ENCODE measurements around the gene PTMS.
"Not testable (repeated sequence)": the region's sequence is repeated elsewhere in the genome, so short reads cannot be mapped to it uniquely, and the experiment has no call there.

The PTMS gene, protein sequence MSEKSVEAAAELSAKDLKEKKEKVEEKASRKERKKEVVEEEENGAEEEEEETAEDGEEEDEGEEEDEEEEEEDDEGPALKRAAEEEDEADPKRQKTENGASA

DNA sequence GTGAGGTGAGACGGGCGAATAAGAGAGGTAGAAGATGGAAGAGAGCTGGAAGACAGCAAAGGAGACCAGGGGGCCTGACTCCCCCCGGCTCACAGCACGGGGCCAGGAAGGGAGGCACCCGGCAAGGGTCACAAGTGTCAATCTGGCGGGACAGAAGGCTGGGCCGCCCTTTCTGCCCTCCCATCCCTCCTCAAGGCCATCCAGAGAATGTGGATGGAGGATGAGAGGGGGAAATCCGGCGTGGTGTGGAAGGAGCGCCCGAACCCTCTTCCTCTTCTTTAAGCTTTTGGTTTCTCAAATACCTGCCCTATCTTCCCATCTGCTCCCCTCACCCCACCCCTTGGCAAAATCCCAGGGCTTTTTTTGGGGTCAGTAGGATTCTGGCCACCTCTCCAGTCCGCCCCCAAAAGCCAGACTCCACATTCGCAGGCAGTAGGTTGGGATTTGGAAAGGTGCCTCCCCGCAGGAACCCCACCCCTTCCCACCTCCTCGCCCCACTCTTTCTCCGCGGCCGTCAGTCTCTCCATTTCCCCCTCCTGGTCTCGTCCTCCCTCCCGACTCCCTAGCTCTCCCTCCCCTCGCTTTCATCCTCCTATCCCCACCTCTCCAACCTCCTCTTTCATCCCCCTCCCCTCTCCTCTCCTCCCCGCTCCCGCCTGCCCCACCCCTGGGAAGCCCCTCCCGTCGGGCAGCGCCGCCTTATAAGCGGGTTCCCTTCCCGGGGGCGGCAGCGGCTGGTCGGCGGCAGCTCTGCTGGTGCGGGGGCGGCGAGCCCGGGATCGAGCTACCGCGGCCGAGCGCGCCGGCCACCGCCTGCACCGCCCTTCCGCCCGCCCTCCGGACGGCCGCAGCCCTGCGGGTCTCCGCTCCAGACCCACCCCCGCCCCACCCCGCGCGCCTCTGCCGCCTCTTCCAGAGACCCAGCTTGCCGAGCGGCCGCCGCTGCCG, at the start of gene PTMS:
Gene PTMS, plus strand, starts transcription at position 730 of the 948 bp plus-strand sequence. CDS start 343 bp downstream, outside the sequence.
- peak; percentile 68 for DNase-seq (ENCODE audit: low spot score)

DNA sequence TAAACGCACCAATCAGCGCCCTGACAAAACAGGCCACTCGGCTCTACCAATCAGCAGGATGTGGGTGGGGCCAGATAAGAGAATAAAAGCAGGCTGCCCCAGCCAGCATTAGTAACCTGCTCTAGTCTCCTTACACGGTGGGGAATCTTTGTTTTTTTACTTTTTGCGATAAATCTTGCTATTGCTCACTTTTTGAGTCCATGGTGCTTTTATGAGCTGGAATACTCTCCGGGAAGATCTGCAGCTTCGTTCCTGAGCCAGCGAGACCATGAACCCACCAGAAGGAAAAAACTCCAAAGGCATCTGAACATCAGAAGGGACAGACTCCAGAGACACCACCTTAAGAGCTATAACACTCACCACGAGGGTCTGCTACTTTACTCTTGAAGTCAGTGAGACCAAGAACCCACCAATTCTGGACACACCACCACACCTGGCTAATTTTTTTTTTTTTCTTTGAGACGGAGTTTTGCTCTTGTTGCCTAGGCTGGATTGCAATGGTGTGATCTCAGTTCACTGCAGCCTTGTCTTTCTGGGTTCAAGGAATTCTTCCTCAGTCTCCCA, 49.2 kb upstream of the PTMS start:
- DNase-seq (ENCODE audit: low spot score), result no peak

DNA sequence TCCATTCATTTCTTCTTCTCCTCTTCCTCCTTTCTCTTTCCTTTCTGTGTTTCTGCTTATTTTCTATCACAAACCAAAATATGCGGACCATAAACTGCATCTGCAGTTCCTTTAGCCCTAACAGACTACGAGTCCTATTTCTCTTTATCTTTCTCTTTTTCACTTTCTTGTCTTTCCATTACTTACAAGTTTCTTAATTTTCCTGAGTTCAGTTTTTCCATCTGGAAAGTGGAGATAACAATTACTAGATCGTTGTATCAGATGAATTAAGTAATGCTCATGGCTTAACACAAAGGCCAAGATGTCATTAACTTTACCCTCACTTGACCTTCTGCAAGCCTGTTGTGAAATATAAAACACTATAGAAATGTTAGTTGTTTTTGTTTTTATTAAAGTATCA, 43.3 kb upstream of the PTMS start:
- DNase-seq (ENCODE audit: low spot score), result no peak

DNA sequence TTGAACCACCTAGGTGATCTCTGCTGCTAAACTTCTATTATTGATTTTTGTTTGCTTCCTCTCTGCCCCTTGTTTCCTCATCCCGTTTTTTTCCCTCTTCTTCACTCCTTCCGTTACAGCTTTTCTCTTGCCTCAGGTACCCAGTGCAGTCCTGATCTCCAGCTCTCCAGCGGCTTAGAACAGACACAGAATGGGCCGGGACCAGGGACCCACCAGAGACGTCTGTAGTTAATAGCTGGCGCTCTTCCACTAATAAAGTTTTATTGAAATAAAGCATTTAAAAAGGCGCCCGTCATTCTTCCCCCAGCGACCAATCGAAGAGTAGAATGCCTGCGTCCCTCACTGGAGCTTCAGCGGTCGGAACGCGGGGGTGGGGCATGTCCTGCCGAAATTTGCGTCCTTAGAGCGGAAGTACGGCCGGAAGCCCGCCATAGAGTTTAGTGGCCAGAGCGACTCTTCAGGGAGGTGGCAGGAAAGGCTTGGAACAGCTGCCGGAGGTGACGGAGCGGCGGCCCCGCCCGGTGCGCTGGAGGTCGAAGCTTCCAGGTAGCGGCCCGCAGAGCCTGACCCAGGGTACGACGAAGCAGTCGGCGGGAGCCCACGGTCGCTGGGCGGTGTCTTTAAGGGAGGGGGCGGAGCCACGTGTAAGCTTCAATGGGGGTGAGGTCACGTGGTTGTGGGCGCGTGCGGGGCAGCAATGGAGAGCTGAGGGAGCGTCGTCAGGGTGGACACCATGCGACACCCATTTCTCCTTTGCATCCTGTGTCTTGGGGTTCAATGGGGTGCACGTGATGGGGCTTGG, 42.4 kb upstream of the PTMS start, which contains the start of gene COPS7A:
Gene COPS7A, plus strand, starts transcription at position 440 of the 802 bp plus-strand sequence. CDS start 611 bp downstream, outside the sequence.
- peak; percentile 98 for DNase-seq (ENCODE audit: low spot score)

DNA sequence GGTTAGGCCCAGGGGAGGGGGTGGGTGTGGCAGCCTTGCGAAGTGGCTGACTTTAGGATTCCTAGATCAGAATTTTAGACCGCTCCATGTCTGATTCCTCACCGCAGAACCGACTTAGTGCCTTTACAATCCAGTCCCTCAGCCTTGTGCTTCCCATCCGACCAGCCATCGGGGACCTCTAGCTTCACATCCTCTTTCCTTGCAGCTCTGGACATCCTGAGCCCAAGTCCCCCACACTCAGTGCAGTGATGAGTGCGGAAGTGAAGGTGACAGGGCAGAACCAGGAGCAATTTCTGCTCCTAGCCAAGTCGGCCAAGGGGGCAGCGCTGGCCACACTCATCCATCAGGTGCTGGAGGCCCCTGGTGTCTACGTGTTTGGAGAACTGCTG, 41.8 kb upstream of the PTMS start:
- DNase-seq (ENCODE audit: low spot score), result no peak

DNA sequence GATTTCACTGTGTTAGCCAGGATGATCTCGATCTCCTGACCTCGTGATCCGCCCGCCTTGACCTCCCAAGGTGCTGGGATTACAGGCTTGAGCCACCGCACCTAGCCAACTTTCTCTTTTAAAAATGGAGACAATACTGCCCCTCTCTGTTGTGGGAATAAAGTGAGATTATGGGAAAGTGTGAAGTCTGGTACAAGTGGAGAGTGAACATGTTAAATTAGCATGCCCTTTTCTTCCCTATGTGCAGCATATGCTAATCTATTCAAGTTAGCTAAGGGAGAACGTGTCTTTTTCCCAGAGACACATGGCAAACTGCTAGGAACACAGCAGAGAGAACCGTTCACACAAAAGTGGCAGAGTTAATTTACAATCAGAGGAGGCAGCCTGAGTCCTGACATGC, 40.8 kb upstream of the PTMS start:
- DNase-seq (ENCODE audit: low spot score), result no peak

DNA sequence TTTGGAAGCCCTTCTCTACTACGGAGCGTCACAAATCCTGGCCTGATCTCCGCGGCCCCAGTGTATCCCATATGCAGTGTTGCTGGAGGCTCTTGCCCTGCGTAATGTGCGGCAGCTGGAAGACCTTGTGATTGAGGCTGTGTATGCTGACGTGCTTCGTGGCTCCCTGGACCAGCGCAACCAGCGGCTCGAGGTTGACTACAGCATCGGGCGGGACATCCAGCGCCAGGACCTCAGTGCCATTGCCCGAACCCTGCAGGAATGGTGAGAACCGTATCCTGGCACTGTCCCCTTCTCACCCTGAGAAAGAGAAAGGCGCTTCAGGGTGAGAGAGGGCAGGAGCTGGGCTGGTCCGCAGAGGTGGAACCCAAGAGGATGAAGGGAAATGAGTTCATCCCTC, 37.0 kb upstream of the PTMS start:
- DNase-seq (ENCODE audit: low spot score), result no peak

DNA sequence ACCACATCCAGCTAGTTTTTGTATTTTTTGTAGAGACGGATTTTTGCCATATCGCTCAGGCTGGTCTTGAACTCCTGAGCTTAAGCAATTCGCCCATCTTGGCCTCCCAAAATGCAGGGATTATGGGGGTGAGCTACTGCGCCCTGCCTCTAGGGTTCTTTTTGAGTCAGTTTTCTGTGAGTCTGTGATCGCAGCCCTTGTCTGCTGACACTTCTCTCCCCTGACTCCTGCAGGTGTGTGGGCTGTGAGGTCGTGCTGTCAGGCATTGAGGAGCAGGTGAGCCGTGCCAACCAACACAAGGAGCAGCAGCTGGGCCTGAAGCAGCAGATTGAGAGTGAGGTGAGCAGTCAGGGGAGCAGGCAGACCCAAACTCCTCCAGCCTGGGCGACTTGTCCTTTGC, 36.0 kb upstream of the PTMS start:
- DNase-seq (ENCODE audit: low spot score), result no peak

DNA sequence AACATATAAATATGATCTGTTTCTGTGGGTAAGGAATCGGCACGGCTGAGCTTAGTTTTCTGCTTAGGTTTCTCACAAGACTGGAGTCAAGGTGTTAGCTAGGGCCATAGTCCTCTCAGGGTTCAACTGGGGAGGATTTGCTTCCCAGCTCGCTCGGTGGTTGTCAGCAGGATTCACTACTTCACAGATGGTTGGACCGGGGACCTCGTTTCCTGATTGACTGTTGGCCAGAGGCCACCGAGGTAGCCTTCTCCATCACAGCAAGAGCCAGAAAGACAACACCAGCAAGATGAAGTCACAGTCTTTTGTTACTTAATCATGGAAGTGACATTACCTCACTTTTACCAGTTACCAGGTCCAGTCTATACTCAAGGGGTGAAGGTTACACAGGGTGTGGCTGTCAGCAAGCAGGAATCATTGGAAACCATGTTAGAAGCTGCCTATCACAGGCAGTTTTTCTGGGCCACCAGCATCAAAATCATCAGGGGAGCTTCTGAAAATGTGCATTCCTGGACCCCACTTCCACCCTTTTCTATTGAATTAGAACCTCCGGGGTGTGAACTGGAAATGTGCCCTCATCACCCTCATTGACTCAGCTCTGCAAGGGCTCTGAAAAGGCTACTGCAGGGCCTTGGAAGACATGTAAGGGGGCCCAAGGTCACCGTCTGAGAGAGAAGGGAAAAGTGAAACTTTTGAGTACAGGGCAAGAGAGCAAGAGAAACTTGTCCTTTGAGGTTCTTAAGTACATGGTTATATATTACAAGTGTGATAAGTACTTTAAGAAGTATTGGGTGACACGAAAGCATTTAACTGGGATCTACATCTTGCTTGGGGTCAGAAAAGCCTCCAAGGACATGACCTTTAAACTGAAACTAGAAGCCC, 31.4 kb upstream of the PTMS start:
- no peak for DNase-seq (ENCODE audit: low spot score)

DNA sequence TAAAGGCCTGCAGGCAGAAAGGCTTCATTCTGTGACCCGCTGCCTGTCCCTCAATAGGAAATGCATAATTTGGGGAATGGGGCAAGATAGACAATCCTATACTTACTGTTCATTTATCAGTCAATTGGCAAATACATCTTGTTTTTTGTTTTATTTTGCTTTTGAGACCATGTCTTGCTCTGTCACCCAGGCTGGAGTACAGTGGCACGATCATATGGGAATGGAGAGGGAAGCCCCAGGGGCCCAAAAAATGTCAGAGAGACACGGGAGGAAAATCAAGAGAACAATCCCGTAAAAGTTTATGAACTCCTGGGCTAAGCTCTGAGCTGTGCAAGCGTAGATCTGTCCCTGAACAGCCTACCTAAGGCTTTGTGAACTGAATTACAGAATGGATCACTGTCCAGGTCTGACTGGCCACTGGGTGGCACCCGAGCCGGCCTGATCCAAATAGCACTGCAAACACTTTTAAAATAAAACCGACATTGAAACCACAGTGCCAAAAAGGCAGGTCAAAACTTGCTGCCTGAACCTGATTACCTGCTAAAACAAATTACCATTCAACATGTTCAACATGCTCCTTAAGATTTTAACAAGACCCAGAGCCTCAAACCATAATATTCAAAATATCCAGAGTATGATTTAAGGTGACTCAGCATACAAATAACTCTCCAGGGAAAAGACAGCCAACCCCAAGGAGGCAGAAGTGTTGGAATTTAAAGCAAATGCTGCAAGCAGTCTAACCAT, 30.5 kb upstream of the PTMS start:
- DNase-seq (ENCODE audit: low spot score), result no peak

DNA sequence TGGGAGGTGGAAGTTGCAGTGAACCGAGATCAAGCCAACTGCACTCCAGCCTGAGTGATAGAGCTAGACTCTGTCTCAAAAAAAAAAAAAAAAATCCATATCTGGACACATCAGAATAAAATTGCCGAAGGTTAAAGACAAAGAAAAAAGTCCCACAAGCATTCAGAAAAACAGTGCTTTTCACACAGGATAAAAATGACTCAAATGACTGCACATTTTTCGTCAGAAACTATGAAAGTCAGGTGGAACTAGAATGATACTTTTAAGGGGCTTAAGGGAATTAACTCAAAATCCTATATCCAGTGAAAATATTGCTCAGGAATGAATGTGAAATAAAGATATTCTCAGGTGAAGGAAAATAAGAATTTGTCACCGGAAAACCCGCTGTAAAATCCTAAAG, 29.4 kb upstream of the PTMS start:
- no peak for DNase-seq (ENCODE audit: low spot score)

DNA sequence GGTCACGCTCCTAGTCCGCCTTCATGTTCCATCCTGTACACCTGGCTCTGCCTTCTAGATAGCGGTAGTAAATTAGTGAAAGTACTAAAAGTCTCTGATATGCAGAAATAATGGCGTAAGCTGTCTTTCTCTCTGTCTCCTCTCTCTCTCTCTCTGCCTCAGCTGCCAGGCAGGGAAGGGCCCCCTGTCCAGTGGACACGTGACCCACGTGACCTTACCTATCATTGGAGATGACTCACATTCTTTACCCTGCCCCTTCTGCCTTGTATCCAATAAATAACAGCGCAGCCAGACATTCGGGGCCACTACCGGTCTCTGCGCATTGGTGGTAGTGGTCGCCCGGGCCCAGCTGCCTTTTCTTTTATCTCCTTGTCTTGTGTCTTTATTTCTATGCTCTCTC, 24.1 kb upstream of the PTMS start:
- not testable (repeated sequence) for DNase-seq (ENCODE audit: low spot score)

DNA sequence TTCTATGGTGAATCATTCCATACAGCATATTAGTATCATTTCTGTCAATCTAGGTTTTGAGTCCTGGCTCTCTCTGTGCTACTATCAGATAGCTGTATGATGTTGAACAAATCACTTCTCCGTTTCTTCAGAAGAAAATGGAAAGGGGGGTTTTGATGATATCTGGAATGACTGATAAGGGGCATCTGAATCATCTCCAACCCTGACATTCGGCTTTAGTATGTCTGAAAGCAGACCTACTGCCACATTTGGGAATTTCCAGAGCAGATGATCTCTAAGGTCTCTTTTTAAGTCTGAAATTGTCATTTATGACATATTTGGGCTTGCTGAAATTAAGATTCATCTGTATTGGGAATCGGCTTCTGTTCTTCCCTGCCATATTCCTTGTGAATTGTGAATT, 23.3 kb upstream of the PTMS start:
- DNase-seq (ENCODE audit: low spot score), result no peak

DNA sequence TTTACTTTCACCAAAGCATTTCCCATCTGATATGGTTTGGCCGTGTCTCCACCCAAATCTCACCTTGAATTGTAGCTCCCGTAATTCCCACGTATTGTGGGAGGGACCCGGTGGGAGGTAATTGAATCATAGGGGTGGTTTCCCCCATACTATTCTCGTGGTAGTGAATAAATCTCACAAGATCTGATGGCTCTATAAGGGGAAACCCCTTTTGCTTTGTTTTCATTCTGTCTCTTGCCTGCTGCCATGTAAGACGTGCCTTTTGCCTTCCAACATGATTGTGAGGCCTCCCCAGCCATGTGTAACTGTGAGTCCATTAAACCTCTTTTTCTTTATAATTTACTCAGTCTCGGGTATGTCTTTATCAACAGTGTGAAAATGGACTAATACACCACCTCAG, 22.9 kb upstream of the PTMS start:
- DNase-seq (ENCODE audit: low spot score), result not testable (repeated sequence)

DNA sequence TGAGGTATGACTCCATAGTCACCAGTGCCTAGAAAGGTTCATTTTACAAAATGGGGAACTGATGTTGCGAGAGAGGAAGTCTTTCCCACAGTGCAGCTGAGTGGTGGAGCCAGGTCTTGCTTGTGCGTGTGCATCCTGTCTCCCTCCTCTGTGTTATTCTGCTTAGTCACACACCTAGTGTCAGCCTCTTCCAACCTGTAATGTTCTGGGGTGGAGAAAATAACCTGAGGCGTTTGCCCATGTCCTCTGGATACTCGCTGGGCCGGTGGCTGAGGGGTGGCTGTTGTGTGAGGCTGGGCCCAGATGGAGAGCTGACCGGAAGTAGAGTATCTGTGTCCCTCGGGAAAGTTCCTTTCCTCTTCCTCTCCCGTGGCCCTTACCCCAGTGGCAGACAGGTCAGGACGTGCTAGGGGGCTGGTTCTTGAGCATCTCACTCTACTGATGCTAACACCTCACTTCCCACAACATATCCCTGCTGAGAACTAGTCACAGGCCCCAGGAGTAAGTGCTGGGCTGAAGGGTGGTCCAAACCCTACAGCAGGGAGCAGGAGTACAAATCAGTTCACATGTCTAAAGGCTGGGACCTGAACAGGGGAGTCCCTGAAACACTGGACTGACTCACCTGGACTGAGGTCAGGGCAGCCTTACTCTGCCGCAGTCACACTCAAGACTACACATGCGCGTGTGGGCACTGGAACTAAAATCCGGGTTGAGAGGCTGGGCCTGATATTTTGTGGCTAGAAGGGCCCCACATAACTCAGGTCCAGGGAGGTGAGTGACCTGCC, 20.2 kb upstream of the PTMS start:
- no peak for DNase-seq (ENCODE audit: low spot score)

DNA sequence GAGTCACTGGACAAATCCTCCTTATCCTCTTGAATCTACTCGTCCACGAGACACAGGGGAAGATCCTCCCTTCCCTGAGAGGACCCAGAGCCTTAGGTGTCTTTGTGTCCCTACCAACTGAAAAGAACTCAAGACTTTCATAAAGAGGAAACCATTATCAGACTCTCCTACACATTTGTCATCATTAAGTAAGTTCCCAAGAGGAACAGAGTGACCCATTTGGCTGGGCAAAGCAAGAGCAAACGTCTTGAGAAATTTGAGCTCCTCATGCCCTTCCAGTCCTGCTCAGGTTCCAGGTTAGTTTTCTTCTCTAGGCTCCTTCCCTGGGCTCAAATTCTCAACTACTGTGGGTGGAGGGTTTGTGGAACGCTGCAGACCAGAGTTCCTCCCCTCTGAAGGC, 18.9 kb upstream of the PTMS start:
- DNase-seq (ENCODE audit: low spot score), result no peak

DNA sequence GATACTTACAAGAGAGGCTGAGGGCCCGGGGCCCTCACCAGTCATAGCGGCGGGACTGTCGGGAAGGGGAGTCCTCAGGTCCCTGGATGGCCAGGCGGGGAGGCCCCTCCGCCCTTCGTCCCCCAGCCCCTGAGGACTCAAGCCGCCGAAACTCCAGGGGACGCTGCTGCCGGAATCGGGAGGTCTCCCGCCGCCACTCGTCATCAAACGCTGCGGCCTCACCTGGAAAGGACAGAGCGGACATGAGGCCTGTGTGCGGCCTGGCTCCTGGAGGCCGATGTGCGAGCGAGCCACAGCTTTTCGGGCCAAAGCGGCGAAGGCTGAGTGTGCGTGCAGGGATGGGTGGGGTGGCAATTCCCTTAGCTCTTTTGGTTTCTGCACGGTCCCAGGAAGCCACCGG, 17.4 kb upstream of the PTMS start:
- DNase-seq (ENCODE audit: low spot score), result no peak

DNA sequence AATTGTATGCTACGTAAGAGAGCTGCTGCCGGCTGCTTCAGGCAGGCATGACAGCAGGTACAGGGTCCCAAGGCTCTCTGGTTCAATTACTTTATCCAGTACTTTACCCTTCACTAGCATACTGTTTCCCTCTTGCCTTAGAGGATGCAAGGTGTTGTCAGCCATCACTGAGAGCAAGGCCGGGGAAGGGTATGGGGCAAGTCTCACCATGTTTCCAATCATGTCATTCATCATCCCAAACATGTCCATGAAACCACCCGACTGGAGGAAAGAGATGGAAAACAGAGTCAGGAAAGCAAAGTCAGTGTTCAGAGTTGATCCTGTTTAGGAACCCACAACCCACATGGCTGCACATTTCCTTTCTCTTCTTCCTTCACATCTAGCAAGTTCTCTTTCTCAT, 15.7 kb upstream of the PTMS start:
- no peak for DNase-seq (ENCODE audit: low spot score)

DNA sequence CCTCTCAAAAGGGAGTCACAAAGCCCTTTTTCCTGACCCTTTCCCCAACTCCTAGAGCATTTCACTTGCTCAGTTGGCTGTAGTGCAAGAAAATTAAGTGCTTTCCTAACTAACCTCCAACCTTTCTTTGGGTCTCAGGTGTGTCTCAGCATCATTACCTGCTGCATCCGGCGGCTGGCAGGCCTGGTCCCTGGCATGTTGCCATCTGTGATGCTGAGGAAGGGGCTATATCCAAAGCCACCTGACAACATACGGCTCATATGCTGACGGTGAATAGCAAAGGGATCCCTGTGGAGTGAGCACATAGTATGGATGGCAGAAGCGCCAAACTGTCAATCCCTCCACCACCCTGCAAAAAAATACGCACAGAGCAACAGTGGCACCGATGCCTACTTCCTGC, 14.4 kb upstream of the PTMS start:
- DNase-seq (ENCODE audit: low spot score), result no peak
